Measurements from ENCODE around the gene TEAD3.

GRCh38 chr6:35495258-35496035 lies 1.4 kb downstream of the TEAD3 start:
- TF ChIP-seq CTCF (IDR thresholded peaks at IDR 0.05; ENCODE audit: low read depth, low read length, missing input control) (no peak), FOXA1 (IDR thresholded peaks at IDR 0.05) (no peak), YY1 (IDR thresholded peaks at IDR 0.05) (no peak), REST (IDR thresholded peaks at IDR 0.05) (no peak), FOXA2 (IDR thresholded peaks at IDR 0.05) (no peak), ZBTB33 (IDR thresholded peaks at IDR 0.05) (no peak), GABPA (IDR thresholded peaks at IDR 0.05 in 1 of 2, conservative IDR thresholded peaks at IDR 0.05 in 1 of 2) (no peak), HNF4A (conservative IDR thresholded peaks at IDR 0.05) (no peak)

All from liver (tissue), 3 donors.